ENCODE data around the gene HSF5. TPM values are rescaled to one million over a fixed set of nuclear protein-coding genes. Genes with fewer than 3 reads are reported as not detected.

The HSF5 gene
- polyA plus RNA-seq, 1 experiment: not detected

GRCh38 chr17:58513267-58513964, 25.2 kb upstream of the HSF5 start:
- TF ChIP-seq CTCF (IDR thresholded peaks at IDR 0.05; ENCODE audit: insufficient read depth, low read depth, low read length): no peak
- no peaks in the 10 kb centered on the region for H3K27me3 ChIP-seq (ENCODE audit: control insufficient read depth, insufficient read depth, low read length)
- peaks cover 12% of the 10 kb centered on the region for H3K36me3 ChIP-seq (ENCODE audit: control insufficient read depth, insufficient read depth, low read length)
- ChIA-PET POLR2A (interaction anchor here (0.6 kb wide), 1 partner anchor 16 kb away, joined by 4 read pairs; no protein-coding TSS in a partner anchor), CTCF (interaction anchor here (0.6 kb wide), 1 partner anchor 989 kb away, joined by 3 read pairs; no protein-coding TSS in a partner anchor)
- no peak for DNase-seq (ENCODE audit: low read depth)
- peak overlapping the region; percentile 56 for H3K4me3 ChIP-seq (ENCODE audit: low read depth, low read length)

- TF ChIP-seq CTCF (IDR thresholded peaks at IDR 0.05; ENCODE audit: insufficient read depth, low read depth, low read length): no peak
- ChIA-PET CTCF (no interaction called here), POLR2A (no interaction called here)
- Histone ChIP-seq H3K36me3 (ENCODE audit: control insufficient read depth, insufficient read depth, low read length) (peaks cover 27% of the 10 kb centered on the region), H3K27me3 (ENCODE audit: control insufficient read depth, insufficient read depth, low read length) (no peaks in the 10 kb centered on the region), H3K4me3 (ENCODE audit: low read depth, low read length) (no peak overlapping the region)
- no peak for DNase-seq (ENCODE audit: low read depth)
Observed at GRCh38 chr17:58510075-58510474, 21.9 kb upstream of the HSF5 start.

- ChIA-PET CTCF (interaction anchor here (0.6 kb wide), 1 partner anchor 202 kb away, joined by 5 read pairs; no protein-coding TSS in a partner anchor), POLR2A (no interaction called here)
Observed at GRCh38 chr17:58508341-58509067, 20.3 kb upstream of the HSF5 start.

GRCh38 chr17:58507123-58507634, 19.0 kb upstream of the HSF5 start:
- no peak for DNase-seq (ENCODE audit: low read depth)
- Histone ChIP-seq H3K27me3 (ENCODE audit: control insufficient read depth, insufficient read depth, low read length) (no peaks in the 10 kb centered on the region), H3K36me3 (ENCODE audit: control insufficient read depth, insufficient read depth, low read length) (peaks cover 32% of the 10 kb centered on the region), H3K4me3 (ENCODE audit: low read depth, low read length) (no peak overlapping the region)
- CTCF ChIA-PET: no interaction called here
- POLR2A ChIA-PET: no interaction called here
- TF ChIP-seq CTCF (IDR thresholded peaks at IDR 0.05; ENCODE audit: insufficient read depth, low read depth, low read length): no peak

More at GRCh38 chr17:58508341-58509067, 20.3 kb upstream of the HSF5 start:
- no peak for DNase-seq (ENCODE audit: low read depth)
- H3K36me3 ChIP-seq (ENCODE audit: control insufficient read depth, insufficient read depth, low read length): peaks cover 31% of the 10 kb centered on the region
- TF ChIP-seq CTCF (IDR thresholded peaks at IDR 0.05; ENCODE audit: insufficient read depth, low read depth, low read length): no peak
- no peak overlapping the region for H3K4me3 ChIP-seq (ENCODE audit: low read depth, low read length)
- H3K27me3 ChIP-seq (ENCODE audit: control insufficient read depth, insufficient read depth, low read length): no peaks in the 10 kb centered on the region

Data from BJ (cell line).